H9 (cell line): Measurements from ENCODE around the gene CCM2L. TPM values are rescaled to one million over a fixed set of nuclear protein-coding genes. Genes with fewer than 3 reads are reported as not detected.
A peak's percentile ranks its signal among the peaks of the same experiment; 100 is the strongest.

Source experiments
- DNase-seq: peaks from one replicate; pipeline ENCODE4 v3.0.0-alpha.2; 2017
- H2AFZ ChIP-seq: one replicate; pipeline ENCODE4 v1.6.1; 2013; ENCODE audit warnings: mild to moderate bottlenecking, low read length, control low read depth, moderate library complexity
- H2AK5ac ChIP-seq: 2 replicates; pipeline ENCODE4 v1.6.1; 2013; ENCODE audit warnings: low read length, control low read depth, mixed read lengths; ENCODE audit not compliant: insufficient read length
- H2BK120ac ChIP-seq: one replicate; pipeline ENCODE4 v1.6.1; 2013; ENCODE audit warnings: low read depth, mild to moderate bottlenecking, low read length, control low read depth, inconsistent platforms; ENCODE audit not compliant: poor library complexity, severe bottlenecking
- H2BK12ac ChIP-seq: 2 replicates; pipeline ENCODE4 v1.6.1; 2013; ENCODE audit warnings: low read length, control low read depth, mixed read lengths, low read depth; ENCODE audit not compliant: insufficient read length
- H2BK15ac ChIP-seq: 2 replicates; pipeline ENCODE4 v1.6.1; 2013; ENCODE audit warnings: low read depth, low read length, control low read depth
- H2BK20ac ChIP-seq: one replicate; pipeline ENCODE4 v1.6.1; 2013; ENCODE audit warnings: low read depth, mild to moderate bottlenecking, low read length, control low read depth, inconsistent platforms; ENCODE audit not compliant: poor library complexity, severe bottlenecking
- H2BK5ac ChIP-seq: 2 replicates; pipeline ENCODE4 v1.6.1; 2013; ENCODE audit warnings: low read length, control low read depth, mixed read lengths; ENCODE audit not compliant: insufficient read length
- H3K14ac ChIP-seq: 2 replicates; pipeline ENCODE4 v1.6.1; 2013; ENCODE audit warnings: low read length, control low read depth; ENCODE audit not compliant: insufficient read depth
- H3K18ac ChIP-seq: 2 replicates; pipeline ENCODE4 v1.6.1; 2013; ENCODE audit warnings: low read depth, mild to moderate bottlenecking, mixed read lengths, low read length, control low read depth; ENCODE audit not compliant: insufficient read length
- H3K23ac ChIP-seq: 2 replicates; pipeline ENCODE4 v1.6.1; 2013; ENCODE audit warnings: low read length, control low read depth, mixed read lengths, low read depth; ENCODE audit not compliant: insufficient read length
- H3K23me2 ChIP-seq: 2 replicates; pipeline ENCODE4 v1.6.1; 2013; ENCODE audit warnings: low read depth, mild to moderate bottlenecking, mixed read lengths, low read length, control low read depth; ENCODE audit not compliant: insufficient read length, poor library complexity, severe bottlenecking
- H3K27ac ChIP-seq: 2 replicates; pipeline ENCODE4 v1.5.1; 2013; ENCODE audit warnings: low read length, control low read depth, mixed read lengths, low read depth; ENCODE audit not compliant: insufficient read length
- H3K27me3 ChIP-seq: 2 replicates; pipeline ENCODE4 v1.6.1; 2013; ENCODE audit warnings: low read length, control low read depth, inconsistent platforms; ENCODE audit not compliant: insufficient read depth
- H3K4ac ChIP-seq: 2 replicates; pipeline ENCODE4 v1.6.1; 2013; ENCODE audit warnings: low read depth, mild to moderate bottlenecking, control low read depth, inconsistent platforms, low read length, moderate library complexity
- H3K4me1 ChIP-seq: 2 replicates; pipeline ENCODE4 v1.6.1; 2013; ENCODE audit warnings: low read length, control low read depth, inconsistent platforms; ENCODE audit not compliant: insufficient read depth
- H3K4me2 ChIP-seq: 2 replicates; pipeline ENCODE4 v1.6.1; 2013; ENCODE audit warnings: low read length, control low read depth, mixed read lengths; ENCODE audit not compliant: insufficient read length, insufficient read depth
- H3K56ac ChIP-seq: 2 replicates; pipeline ENCODE4 v1.6.1; 2013; ENCODE audit warnings: low read depth, mild to moderate bottlenecking, mixed read lengths, low read length, control low read depth; ENCODE audit not compliant: insufficient read length
- H3K79me1 ChIP-seq: 2 replicates; pipeline ENCODE4 v1.6.1; 2013; ENCODE audit warnings: low read depth, mild to moderate bottlenecking, moderate library complexity, low read length, control low read depth, inconsistent platforms; ENCODE audit not compliant: insufficient read depth, poor library complexity, severe bottlenecking
- H3K79me2 ChIP-seq: 2 replicates; pipeline ENCODE4 v1.6.1; 2013; ENCODE audit warnings: low read length, control low read depth, inconsistent platforms; ENCODE audit not compliant: insufficient read depth
- H3K9ac ChIP-seq: 2 replicates; pipeline ENCODE4 v1.6.1; 2013; ENCODE audit warnings: low read length, control low read depth, mixed read lengths; ENCODE audit not compliant: insufficient read length; ENCODE audit errors: extremely low read depth
- H3K9me3 ChIP-seq: one replicate; pipeline ENCODE4 v1.6.1; 2013; ENCODE audit warnings: low read depth, low read length, inconsistent platforms; ENCODE audit not compliant: control insufficient read depth
- H3T11ph ChIP-seq: one replicate; pipeline ENCODE4 v1.6.1; 2013; ENCODE audit warnings: mild to moderate bottlenecking, low read length, control low read depth, inconsistent platforms
- H4K20me1 ChIP-seq: one replicate; pipeline ENCODE4 v1.6.1; 2013; ENCODE audit not compliant: control insufficient read depth, insufficient read length, insufficient read depth
- H4K5ac ChIP-seq: 2 replicates; pipeline ENCODE4 v1.6.1; 2013; ENCODE audit warnings: low read depth, mild to moderate bottlenecking, mixed read lengths, low read length, control low read depth; ENCODE audit not compliant: insufficient read length
- H4K8ac ChIP-seq: replicated peaks from 2 replicates; pipeline ENCODE4 v1.6.1; 2013; ENCODE audit warnings: low read length, control low read depth, mixed read lengths, low read depth; ENCODE audit not compliant: insufficient read length
- H4K91ac ChIP-seq: 2 replicates; pipeline ENCODE4 v1.6.1; 2013; ENCODE audit warnings: low read depth, mild to moderate bottlenecking, moderate library complexity, mixed read lengths, low read length, control low read depth; ENCODE audit not compliant: insufficient read length
- H3K27ac Mint-ChIP-seq, 3 experiments: 2 replicates in 2 of 3; 3 replicates in 1 of 3; pipeline ENCODE4 v1.8.0; 2020 to 2021; ENCODE audit warnings: mixed read lengths in 3 of 3, mild to moderate bottlenecking in 1 of 3, moderate library complexity in 1 of 3
- H3K27me3 Mint-ChIP-seq: 2 replicates; pipeline ENCODE4 v1.8.0; 2021; ENCODE audit warnings: low read depth, mild to moderate bottlenecking, moderate library complexity, mixed read lengths
- H3K36me3 Mint-ChIP-seq, 3 experiments: 2 replicates in 2 of 3; 3 replicates in 1 of 3; pipeline ENCODE4 v1.8.0; 2020 to 2021; ENCODE audit warnings: low read depth in 3 of 3, mixed read lengths in 3 of 3; ENCODE audit not compliant: insufficient read depth in 1 of 3
- H3K4me1 Mint-ChIP-seq, 2 experiments: 2 replicates each; pipeline ENCODE4 v1.8.0; 2020; ENCODE audit warnings: mixed read lengths in 2 of 2
- H3K4me3 Mint-ChIP-seq, 2 experiments: 2 replicates in 1 of 2; 3 replicates in 1 of 2; pipeline ENCODE4 v1.8.0; 2020 to 2021; ENCODE audit warnings: mild to moderate bottlenecking in 2 of 2, mixed read lengths in 2 of 2, moderate library complexity in 1 of 2
- H3K9me3 Mint-ChIP-seq, 2 experiments: 2 replicates in 1 of 2; 3 replicates in 1 of 2; pipeline ENCODE4 v1.8.0; 2020; ENCODE audit warnings: mild to moderate bottlenecking in 2 of 2, mixed read lengths in 2 of 2, moderate library complexity in 1 of 2
- WGBS: extraction: QIAGEN DNeasy Blood & Tissue Kit; methylation state at CpG from one replicate; pipeline ENCODE4 v1.1.7; 2013; ENCODE audit warnings: missing lambda C conversion rate, low lambda C conversion rate, mixed read lengths; ENCODE audit not compliant: insufficient read length; ENCODE audit errors: extremely low coverage; 5-methylcytosine and 5-hydroxymethylcytosine counted together
- total RNA-seq: library from RNA; stranded (reverse); gene quantifications from 2 replicates; pipeline ENCODE4 v1.2.1, GENCODE V29; 2021
- TF ChIP-seq, protein P1 (sequence below): fragments of 200-600 bp; sonication (generic); conservative IDR thresholded peaks from 3 replicates; pipeline ENCODE4 v1.8.0; 2021; ENCODE audit warnings: antibody characterized with exemption, mild to moderate bottlenecking

CCM2L gene
- total RNA-seq, 1 experiment from 2014 or later = 4.6 TPM

DNA sequence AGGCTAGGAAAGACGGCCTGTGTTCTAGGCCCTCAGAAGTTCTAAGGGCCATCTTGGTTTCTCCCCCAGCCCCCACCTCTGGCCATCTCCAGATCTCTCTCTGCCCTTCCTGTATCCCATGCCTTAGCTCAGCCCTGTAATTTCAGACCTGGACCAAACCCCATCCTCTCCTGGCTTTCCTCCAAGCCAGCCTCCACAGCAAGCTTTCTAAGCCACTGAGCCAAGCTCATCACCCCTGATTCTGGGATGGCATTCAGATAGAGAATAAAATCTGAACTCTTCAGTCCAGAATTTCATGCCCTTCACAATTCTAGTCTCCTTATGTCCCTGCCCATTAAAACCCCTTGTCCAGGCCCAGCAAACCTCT is 18.9 kb upstream of the CCM2L start:
- H3K23ac ChIP-seq = no peak overlapping the region
- no peak overlapping the region for H3K4me2 ChIP-seq
- H3K14ac ChIP-seq = no peak overlapping the region
- H3K4me1 ChIP-seq = no peaks in the 10 kb centered on the region
- no peak overlapping the region for H2BK12ac ChIP-seq
- no peak overlapping the region for H2BK120ac ChIP-seq
- H3K4ac ChIP-seq = no peak overlapping the region
- H3K27me3 ChIP-seq = peaks cover 3% of the 10 kb centered on the region; the same call in 1 of the 2 replicates
- H3K56ac ChIP-seq = no peak overlapping the region
- no CpG with 5 or more reads among the region's 1 CpG for WGBS
- DNase-seq = no peak
- no peaks in the 10 kb centered on the region for H3K79me2 ChIP-seq
- H2BK20ac ChIP-seq = no peak overlapping the region
- H3K79me1 ChIP-seq = no peaks in the 10 kb centered on the region
- no peak overlapping the region for H2BK15ac ChIP-seq
- no peak overlapping the region for H4K5ac ChIP-seq
- no peak overlapping the region for H3K9ac ChIP-seq
- H3K4me3 Mint-ChIP-seq = no peak overlapping the region
- H2AK5ac ChIP-seq = no peak overlapping the region
- H3K27ac Mint-ChIP-seq = peak overlapping the region in 1 of 3 experiments; percentile 20; a peak in 1 of 7 replicates
- H3K4me1 Mint-ChIP-seq = peaks cover 2 to 14% of the 10 kb centered on the region in 2 experiments; a peak in 3 of 4 replicates
- TF ChIP-seq, protein P1, sequence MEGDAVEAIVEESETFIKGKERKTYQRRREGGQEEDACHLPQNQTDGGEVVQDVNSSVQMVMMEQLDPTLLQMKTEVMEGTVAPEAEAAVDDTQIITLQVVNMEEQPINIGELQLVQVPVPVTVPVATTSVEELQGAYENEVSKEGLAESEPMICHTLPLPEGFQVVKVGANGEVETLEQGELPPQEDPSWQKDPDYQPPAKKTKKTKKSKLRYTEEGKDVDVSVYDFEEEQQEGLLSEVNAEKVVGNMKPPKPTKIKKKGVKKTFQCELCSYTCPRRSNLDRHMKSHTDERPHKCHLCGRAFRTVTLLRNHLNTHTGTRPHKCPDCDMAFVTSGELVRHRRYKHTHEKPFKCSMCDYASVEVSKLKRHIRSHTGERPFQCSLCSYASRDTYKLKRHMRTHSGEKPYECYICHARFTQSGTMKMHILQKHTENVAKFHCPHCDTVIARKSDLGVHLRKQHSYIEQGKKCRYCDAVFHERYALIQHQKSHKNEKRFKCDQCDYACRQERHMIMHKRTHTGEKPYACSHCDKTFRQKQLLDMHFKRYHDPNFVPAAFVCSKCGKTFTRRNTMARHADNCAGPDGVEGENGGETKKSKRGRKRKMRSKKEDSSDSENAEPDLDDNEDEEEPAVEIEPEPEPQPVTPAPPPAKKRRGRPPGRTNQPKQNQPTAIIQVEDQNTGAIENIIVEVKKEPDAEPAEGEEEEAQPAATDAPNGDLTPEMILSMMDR = no peak
- H3K18ac ChIP-seq = no peak overlapping the region
- H2BK5ac ChIP-seq = no peak overlapping the region
- H4K91ac ChIP-seq = no peak overlapping the region
- no peak overlapping the region for H3K27ac ChIP-seq
- H3K9me3 Mint-ChIP-seq = no peaks in the 10 kb centered on the region
- H3K23me2 ChIP-seq = no peaks in the 10 kb centered on the region
- peaks cover 49% of the 10 kb centered on the region for H3K27me3 Mint-ChIP-seq
- H3K36me3 Mint-ChIP-seq = no peaks in the 10 kb centered on the region; a peak in 1 of 7 replicates
- H3K9me3 ChIP-seq = no peaks in the 10 kb centered on the region
- no peak overlapping the region for H4K8ac ChIP-seq
- no peak overlapping the region for H3T11ph ChIP-seq
- no peaks in the 10 kb centered on the region for H4K20me1 ChIP-seq
- no peak overlapping the region for H2AFZ ChIP-seq
